HepG2 (cell line): Measurements from ENCODE around the gene SYNJ2. TPM values are rescaled to one million over a fixed set of nuclear protein-coding genes. Genes with fewer than 3 reads are reported as not detected.
A peak's percentile ranks its signal among the peaks of the same experiment; 100 is the strongest.

Experiments used
- ARID5B ChIP-seq: IDR thresholded peaks from 2 replicates; pipeline ENCODE4 v1.4.0; 2020; ENCODE audit warnings: mild to moderate bottlenecking, missing genetic modification reagents
- ATF6 ChIP-seq: sonication (generic); formaldehyde crosslinking; conservative IDR thresholded peaks from 2 replicates; pipeline ENCODE4 v1.4.0; 2020; ENCODE audit warnings: missing genetic modification reagents
- CHD4 ChIP-seq: fragments of 200-600 bp; sonication (generic); IDR thresholded peaks from 2 replicates; pipeline ENCODE4 v1.7.0; 2017; ENCODE audit warnings: mild to moderate bottlenecking, low read length, borderline replicate concordance
- DZIP1 ChIP-seq: sonication (generic); formaldehyde crosslinking; IDR thresholded peaks from 2 replicates; pipeline ENCODE4 v1.5.0; 2020; ENCODE audit warnings: mild to moderate bottlenecking, missing genetic modification reagents
- ELF3 ChIP-seq: IDR thresholded peaks from 2 replicates; pipeline ENCODE4 v1.6.1; 2016; ENCODE audit warnings: missing genetic modification reagents, missing compliant biosample characterization
- GATAD2A ChIP-seq: IDR thresholded peaks from 2 replicates; pipeline ENCODE4 v1.6.1; 2016
- HNF1B ChIP-seq: sonication (generic); formaldehyde crosslinking; IDR thresholded peaks from 2 replicates; pipeline ENCODE4 v1.5.1; 2020; ENCODE audit warnings: mild to moderate bottlenecking, moderate library complexity, missing genetic modification reagents
- JUNB ChIP-seq: sonication (generic); formaldehyde crosslinking; IDR thresholded peaks from 2 replicates; pipeline ENCODE4 v1.8.0; 2022; ENCODE audit warnings: missing genetic modification reagents, mild to moderate bottlenecking, borderline replicate concordance
- PBX2 ChIP-seq: IDR thresholded peaks from 2 replicates; pipeline ENCODE4 v1.6.1; 2016; ENCODE audit warnings: control low read depth
- REXO4 ChIP-seq: sonication (generic); formaldehyde crosslinking; IDR thresholded peaks from 2 replicates; pipeline ENCODE4 v1.8.0; 2022; ENCODE audit warnings: missing genetic modification reagents, mild to moderate bottlenecking, borderline replicate concordance
- TFAP4 ChIP-seq: sonication (generic); IDR thresholded peaks from 2 replicates; pipeline ENCODE4 v1.6.1; 2016; ENCODE audit warnings: low read depth, borderline replicate concordance
- ZBTB20 ChIP-seq: sonication (generic); formaldehyde crosslinking; IDR thresholded peaks from 2 replicates; pipeline ENCODE4 v1.8.1; 2023; ENCODE audit warnings: missing genetic modification reagents, low read depth, mild to moderate bottlenecking, borderline replicate concordance
- ZNF782 ChIP-seq: sonication (generic); formaldehyde crosslinking; IDR thresholded peaks from 2 replicates; pipeline ENCODE4 v1.4.0; 2020; ENCODE audit warnings: missing genetic modification reagents, mild to moderate bottlenecking, borderline replicate concordance
- polyA plus RNA-seq, 8 experiments: library from polyadenylated mRNA; depleted of rRNA in 3 of 8; stranded (reverse) in 7 of 8; unstranded in 1 of 8; fragments of >200 nt; fragmentation: Illumina TruSeq in 4 of 8; extraction: Trizol in 4 of 8; gene quantifications; 2 replicates each; pipeline versions ENCODE4 v1.2.1 to v1.2.3, GENCODE V29; 2011 to 2016; ENCODE audit warnings: low read depth in 4 of 8, missing spikeins in 1 of 8, mixed read lengths in 1 of 8; ENCODE audit not compliant: insufficient read depth in 1 of 8
- total RNA-seq, 5 experiments: library from RNA; depleted of rRNA; stranded (reverse); fragments of >200 nt; fragmentation: Illumina TruSeq; extraction: Trizol; gene quantifications; 2 replicates each; pipeline ENCODE4 v1.2.3, GENCODE V29; 2016; ENCODE audit warnings: low read depth in 1 of 5

The SYNJ2 gene
- total and polyA plus RNA-seq, 2 of the 13 experiments (the other 11 are each of a cell fraction or from before 2014, with no cell fraction given) = 39.1 to 57.6 TPM

GRCh38 chr6:157985378-157986155 lies 3.9 kb downstream of the SYNJ2 start (continued):
- TF ChIP-seq ARID5B (peak; percentile 98), PBX2 (CRISPR knock-in tag) (no peak), HNF1B (CRISPR knock-in tag) (peak; percentile 84), ZNF782 (0 out of 2 replicates have a peak, but pooled peaks have one; percentile 20), JUNB (CRISPR knock-in tag) (peak; percentile 73; the same call in 1 of the 2 replicates), DZIP1 (CRISPR knock-in tag) (no peak), ZBTB20 (peak; percentile 77), TFAP4 (peak; percentile 99), CHD4 (peak; percentile 87), ATF6 (CRISPR knock-in tag) (no peak; the same call in 1 of the 2 replicates), REXO4 (CRISPR knock-in tag) (no peak), ELF3 (CRISPR knock-in tag) (peak; percentile 94), GATAD2A (peak; percentile 98)
